Activated naive CD8-positive, alpha-beta T cell treated with anti-CD3 and anti-CD28 coated beads for 36 hours (primary cell): ENCODE measurements around the gene SYN1. TPM values are rescaled to one million over a fixed set of nuclear protein-coding genes. Genes with fewer than 3 reads are reported as not detected.

Experiments used
- DNase-seq: peaks from one replicate; pipeline ENCODE4 v3.0.0; 2021
- H3K27ac Mint-ChIP-seq: one replicate; pipeline ENCODE4 v1.8.0; 2022; ENCODE audit warnings: mild to moderate bottlenecking, moderate library complexity, mixed read lengths
- H3K27me3 Mint-ChIP-seq: one replicate; pipeline ENCODE4 v1.8.0; 2022; ENCODE audit warnings: mild to moderate bottlenecking, mixed read lengths
- H3K36me3 Mint-ChIP-seq: one replicate; pipeline ENCODE4 v1.8.0; 2021; ENCODE audit warnings: mild to moderate bottlenecking, mixed read lengths
- H3K4me1 Mint-ChIP-seq: one replicate; pipeline ENCODE4 v1.8.0; 2021; ENCODE audit warnings: mixed read lengths
- H3K4me3 Mint-ChIP-seq: one replicate; pipeline ENCODE4 v1.8.0; 2022; ENCODE audit warnings: mild to moderate bottlenecking, moderate library complexity, mixed read lengths
- H3K9me3 Mint-ChIP-seq: one replicate; pipeline ENCODE4 v1.8.0; 2022; ENCODE audit warnings: mixed read lengths
- total RNA-seq, 2 experiments: library from RNA; stranded (reverse); gene quantifications; one replicate each; pipeline ENCODE4 v1.2.3, GENCODE V29; 2021

Gene SYN1
- total RNA-seq, 2 experiments from 2014 or later: 0.91 to 1.4 TPM

DNA sequence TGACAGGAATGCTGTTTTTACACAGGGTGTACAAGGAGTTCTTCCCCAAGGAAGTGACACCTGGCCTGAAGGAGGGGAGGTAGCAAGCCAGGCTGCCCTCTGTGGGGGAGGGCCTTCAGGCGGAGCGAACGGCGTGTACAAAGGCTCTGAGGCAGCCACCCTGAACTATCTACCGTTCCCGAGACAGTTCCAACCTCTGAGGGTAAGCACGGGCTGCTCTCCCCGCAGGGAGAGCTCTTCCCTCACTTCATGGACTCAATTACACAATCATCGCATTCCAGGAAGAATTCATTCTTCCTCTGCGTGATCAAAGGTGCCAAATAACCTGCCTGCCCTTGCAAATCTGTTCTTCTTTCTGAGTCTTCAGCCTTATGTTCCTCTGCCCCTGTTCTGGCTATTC is 25.9 kb upstream of the SYN1 start:
- Mint-ChIP-seq H3K9me3 (no peaks in the 10 kb centered on the region), H3K27ac (no peak overlapping the region), H3K4me3 (no peak overlapping the region), H3K27me3 (no peaks in the 10 kb centered on the region), H3K36me3 (peaks cover 34% of the 10 kb centered on the region), H3K4me1 (peaks cover 36% of the 10 kb centered on the region)
- DNase-seq: no peak

DNA sequence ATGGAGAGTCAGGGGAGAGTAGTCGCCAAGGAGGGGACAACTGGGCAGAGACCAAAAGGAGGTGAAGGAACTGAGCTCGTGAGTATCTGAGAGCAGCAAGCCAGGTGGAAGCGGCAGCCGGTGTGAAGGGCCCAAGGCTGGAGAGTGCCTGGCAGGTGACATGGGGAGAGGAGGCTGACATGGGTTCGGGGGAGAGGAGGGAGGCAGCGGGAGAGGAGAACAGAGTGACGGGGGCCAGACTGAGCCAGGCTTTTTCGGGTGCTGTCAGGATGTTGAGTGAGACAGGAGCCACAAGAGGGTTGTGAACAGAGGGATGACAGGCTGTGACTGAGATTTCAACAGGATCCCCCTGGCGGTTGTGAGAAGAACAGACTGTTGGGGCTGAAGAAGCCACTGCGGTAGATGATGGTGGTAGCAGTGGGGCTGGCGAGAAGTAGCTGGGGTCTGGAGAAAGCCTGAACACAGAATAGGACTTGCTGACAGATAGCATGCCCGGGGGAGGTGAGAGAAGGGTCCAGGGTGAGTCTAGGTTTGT is 25.0 kb upstream of the SYN1 start:
- no peak for DNase-seq
- Mint-ChIP-seq H3K36me3 (peaks cover 42% of the 10 kb centered on the region), H3K4me3 (no peak overlapping the region), H3K27ac (peak overlapping the region; percentile 16), H3K27me3 (no peaks in the 10 kb centered on the region), H3K4me1 (peaks cover 36% of the 10 kb centered on the region), H3K9me3 (no peaks in the 10 kb centered on the region)

DNA sequence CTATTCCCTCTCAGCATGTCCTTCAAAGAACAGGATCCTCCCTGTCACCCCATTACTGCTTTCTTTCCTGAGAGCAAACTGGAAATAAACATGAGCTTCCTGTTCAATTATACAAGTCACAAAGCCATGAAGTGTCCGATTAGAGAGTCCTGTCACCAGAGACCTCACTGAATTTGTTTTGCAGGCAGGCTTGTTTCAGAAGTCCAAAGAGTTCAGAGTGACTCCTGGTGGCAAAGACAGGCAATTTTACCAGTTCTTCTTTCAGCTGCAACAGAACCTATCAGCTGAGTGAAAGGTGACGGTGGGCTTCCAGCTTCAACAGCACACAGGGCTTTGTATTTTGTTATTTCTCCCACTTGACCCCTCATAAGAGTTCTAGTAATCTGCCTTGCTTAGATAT is 24.3 kb upstream of the SYN1 start:
- H3K27ac Mint-ChIP-seq: no peak overlapping the region
- H3K9me3 Mint-ChIP-seq: no peaks in the 10 kb centered on the region
- H3K4me1 Mint-ChIP-seq: peaks cover 32% of the 10 kb centered on the region
- H3K36me3 Mint-ChIP-seq: peaks cover 41% of the 10 kb centered on the region
- H3K4me3 Mint-ChIP-seq: no peak overlapping the region
- DNase-seq: no peak
- no peaks in the 10 kb centered on the region for H3K27me3 Mint-ChIP-seq

DNA sequence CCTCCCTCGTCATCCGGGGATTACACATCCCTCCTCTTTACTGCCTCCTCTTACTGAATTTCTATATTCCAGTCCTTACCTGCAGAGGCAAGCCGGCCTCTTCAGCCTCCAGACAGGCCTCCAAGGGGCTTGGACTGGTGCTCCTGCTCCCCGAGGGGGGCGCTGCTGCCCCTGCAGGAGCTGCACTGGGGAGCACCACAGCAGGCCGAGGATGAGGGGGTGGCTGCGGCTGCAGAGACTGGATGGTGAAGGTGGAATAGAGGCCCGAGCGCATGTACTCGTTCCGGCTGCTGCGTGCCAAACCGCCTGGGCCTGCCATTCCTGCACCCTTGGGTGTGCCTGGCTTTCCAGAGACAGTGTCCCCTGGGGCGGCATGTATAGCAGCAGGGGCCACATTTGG is 19.2 kb upstream of the SYN1 start:
- H3K9me3 Mint-ChIP-seq: no peaks in the 10 kb centered on the region
- H3K4me1 Mint-ChIP-seq: peaks cover 13% of the 10 kb centered on the region
- H3K27ac Mint-ChIP-seq: no peak overlapping the region
- H3K4me3 Mint-ChIP-seq: no peak overlapping the region
- H3K36me3 Mint-ChIP-seq: peaks cover 37% of the 10 kb centered on the region
- DNase-seq: no peak
- H3K27me3 Mint-ChIP-seq: no peaks in the 10 kb centered on the region

DNA sequence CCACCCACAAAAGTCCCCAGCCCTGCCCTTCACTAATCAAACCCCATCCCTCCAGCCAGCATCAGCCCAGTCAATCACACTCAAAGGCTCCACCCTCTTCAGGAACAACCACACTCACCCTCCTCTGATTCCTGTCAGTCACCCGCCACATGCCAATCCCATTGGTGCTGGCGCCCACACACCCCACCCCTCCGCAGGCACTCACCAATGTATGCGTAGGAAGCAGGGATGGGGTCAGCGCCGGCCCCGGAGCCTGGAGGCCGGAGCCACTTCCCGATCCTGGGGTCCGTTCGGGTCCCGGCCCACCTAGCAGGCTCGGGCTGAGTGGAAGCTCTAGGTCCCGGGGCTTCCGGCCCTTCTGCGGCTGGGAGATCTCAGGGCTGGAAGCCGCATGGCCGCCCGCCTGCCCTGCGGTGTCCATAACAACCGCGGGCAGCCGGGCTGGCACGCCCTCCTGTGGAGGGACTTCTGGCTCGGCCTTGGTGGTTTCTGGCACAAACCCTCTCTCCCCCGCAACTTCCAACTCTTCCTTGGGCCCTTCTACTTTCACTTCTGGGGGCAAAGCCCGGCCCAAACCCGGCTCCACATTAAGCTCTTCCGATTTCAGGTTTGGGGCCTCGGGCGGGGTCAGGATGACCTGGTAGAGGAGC is 18.0 kb upstream of the SYN1 start:
- H3K36me3 Mint-ChIP-seq: peaks cover 37% of the 10 kb centered on the region
- H3K27me3 Mint-ChIP-seq: no peaks in the 10 kb centered on the region
- H3K4me1 Mint-ChIP-seq: peaks cover 11% of the 10 kb centered on the region
- no peak for DNase-seq
- peak overlapping the region; percentile 50 for H3K4me3 Mint-ChIP-seq
- no peaks in the 10 kb centered on the region for H3K9me3 Mint-ChIP-seq
- H3K27ac Mint-ChIP-seq: peak overlapping the region; percentile 72

DNA sequence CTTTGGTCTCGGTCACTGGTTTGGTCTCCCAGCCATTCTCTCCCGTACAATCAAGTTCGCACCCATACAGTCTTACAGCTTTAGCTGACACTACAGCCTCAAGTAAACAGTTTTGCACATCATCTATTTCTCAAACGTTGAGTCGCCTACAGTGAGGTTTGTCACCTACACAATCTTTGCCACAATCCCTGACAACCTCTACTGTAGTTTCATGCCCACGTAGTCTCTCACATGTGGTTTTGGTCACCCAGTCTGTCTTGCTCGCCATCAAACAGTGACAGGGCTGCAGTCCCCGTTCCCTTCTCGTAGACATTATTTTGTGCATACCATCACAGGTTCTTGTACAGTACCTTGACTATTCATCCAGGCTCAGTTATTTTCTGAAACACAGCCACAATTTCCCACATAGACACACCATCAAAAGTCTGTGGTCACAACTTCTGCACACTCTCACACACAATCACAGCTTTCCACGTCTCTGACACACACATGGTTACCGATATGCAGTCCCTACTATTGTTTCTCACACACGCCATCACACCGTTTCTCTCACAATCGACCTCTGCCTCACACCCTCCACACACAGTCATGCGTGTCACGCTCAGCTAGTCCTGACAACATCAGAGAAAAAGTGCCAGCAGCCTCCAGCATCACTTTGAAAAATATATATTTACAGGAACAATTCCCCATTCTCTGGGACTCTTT is 15.4 kb upstream of the SYN1 start:
- Mint-ChIP-seq H3K9me3 (no peaks in the 10 kb centered on the region), H3K36me3 (peaks cover 25% of the 10 kb centered on the region), H3K27ac (no peak overlapping the region), H3K4me1 (peaks cover 14% of the 10 kb centered on the region), H3K4me3 (no peak overlapping the region), H3K27me3 (no peaks in the 10 kb centered on the region)
- no peak for DNase-seq

DNA sequence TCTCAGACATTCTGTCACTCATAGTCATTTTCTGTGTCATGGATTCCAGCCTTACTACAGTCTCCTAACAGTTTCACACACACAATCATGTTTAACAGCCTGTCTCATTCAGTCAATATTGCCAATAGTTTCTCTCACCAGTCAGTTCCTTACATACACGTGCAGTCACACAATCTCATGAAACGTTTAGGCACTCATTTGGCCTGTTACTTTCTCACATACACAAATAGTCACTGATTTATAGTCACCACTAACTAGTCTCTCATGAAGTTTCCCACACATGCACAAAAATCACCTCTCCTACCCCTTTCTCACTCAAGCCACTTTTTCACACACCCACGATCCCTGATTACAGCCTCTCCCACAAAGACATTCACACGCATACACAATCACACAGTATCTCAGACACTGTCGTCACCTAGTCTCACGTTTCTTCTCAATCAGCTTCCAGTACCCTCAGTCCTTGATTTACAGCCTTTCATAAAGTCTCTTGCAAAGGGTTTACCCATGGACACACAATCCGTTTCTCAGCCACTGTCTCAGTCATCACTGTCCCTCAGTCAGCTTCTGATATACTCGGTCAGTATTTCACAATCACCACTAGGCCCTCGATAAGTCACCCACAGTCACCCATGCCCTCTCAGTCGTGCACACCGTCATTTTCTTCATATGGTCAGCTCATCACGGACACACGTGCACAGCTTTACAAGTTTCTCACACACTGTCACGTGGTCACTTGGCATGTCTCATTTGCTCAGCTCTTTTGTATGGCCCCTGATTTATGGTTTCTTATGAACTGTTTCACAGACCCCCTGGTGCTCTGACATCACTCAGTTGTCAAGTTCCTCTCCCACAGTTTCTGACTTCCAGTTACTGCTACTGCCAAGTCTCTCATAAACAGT is 14.3 kb upstream of the SYN1 start:
- Mint-ChIP-seq H3K27me3 (no peaks in the 10 kb centered on the region), H3K27ac (no peak overlapping the region), H3K4me1 (peaks cover 19% of the 10 kb centered on the region), H3K36me3 (peaks cover 15% of the 10 kb centered on the region), H3K9me3 (no peaks in the 10 kb centered on the region), H3K4me3 (no peak overlapping the region)
- no peak for DNase-seq

DNA sequence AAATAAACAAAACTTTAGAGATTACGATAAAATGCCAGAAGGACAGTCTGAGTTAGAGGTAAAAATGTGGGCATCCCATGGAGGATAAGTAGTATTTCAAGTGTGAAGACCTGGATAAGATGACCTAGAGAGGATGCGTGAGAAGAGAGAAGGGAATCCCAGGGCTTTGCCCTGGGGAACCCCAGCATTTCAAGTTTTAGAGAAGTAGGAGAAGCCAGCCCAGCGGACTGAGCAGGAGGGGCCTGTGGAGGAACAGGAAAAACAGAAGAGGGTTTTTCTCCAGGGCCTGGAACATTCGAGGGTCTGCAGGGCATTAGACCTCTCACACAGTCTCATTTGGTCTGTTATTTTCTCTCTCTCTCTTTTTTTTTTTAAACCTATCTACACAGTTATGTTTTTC is 13.0 kb upstream of the SYN1 start:
- Mint-ChIP-seq H3K36me3 (peaks cover 10% of the 10 kb centered on the region), H3K4me1 (peaks cover 16% of the 10 kb centered on the region), H3K9me3 (no peaks in the 10 kb centered on the region), H3K4me3 (no peak overlapping the region), H3K27me3 (no peaks in the 10 kb centered on the region), H3K27ac (no peak overlapping the region)
- DNase-seq: no peak

DNA sequence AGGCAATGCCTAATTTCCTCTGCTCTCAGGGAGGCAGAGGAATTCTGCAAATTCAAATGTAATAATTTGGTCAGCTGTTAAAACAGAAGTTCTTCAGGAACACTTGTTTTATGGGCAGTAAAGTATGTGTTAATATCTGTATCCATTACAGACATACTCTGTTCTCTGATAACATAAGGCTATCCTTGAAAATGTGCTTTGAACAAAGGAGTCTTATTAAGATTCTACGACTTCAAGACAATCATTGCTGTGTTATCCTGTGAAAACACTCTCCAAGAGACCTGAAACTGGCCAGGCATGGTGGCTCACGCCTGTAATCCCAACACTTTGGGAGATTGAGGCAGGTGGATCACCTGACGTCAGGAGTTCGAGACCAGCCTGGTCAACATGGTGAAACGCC is 12.0 kb upstream of the SYN1 start:
- no peak overlapping the region for H3K4me3 Mint-ChIP-seq
- peaks cover 2% of the 10 kb centered on the region for H3K36me3 Mint-ChIP-seq
- H3K9me3 Mint-ChIP-seq: no peaks in the 10 kb centered on the region
- DNase-seq: no peak
- no peak overlapping the region for H3K27ac Mint-ChIP-seq
- H3K4me1 Mint-ChIP-seq: peaks cover 14% of the 10 kb centered on the region
- H3K27me3 Mint-ChIP-seq: no peaks in the 10 kb centered on the region

DNA sequence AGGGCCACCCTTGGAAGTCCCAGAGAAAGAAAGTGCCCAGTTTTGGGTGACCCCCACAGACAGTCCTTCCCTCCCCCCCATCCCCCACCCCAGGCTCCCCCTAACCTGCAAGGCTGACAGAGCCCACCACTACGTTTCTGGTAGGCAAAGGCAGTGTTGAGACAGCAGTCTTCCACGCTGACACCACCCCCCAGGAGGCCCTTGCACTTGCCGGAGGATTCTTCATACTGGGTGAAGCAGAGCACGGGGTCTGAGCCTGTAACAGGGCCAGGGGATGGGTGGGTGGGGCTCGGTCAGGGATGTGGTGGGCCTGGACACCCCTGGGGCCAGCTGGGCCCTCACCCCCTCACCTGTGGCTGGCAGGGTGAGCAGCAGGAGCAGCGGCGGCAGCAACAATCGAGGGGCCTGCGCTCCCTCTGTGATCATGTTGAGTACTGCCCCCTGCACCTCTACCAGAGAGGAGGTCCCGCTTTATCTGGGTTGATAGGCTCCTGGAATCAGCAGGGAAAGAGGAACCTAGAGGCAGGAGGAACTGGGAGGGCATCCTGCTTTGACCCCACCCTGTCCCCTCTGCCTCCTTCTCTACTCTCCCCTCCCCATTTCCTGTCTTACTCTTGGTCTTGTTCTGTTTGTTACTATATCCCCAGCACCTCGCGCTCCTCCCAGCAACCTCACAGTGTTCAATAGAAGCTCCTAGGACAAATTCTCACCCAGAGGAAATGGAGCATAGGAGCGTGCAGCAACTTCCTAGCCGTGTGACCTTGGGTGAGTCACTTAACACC is 10.0 kb upstream of the SYN1 start, which contains the start of gene CFP:
Gene CFP (minus strand): TSS at position 512 of the 782 bp plus-strand sequence. CDS start 86 bp downstream, at position 426.
- H3K9me3 Mint-ChIP-seq: no peaks in the 10 kb centered on the region
- no peaks in the 10 kb centered on the region for H3K36me3 Mint-ChIP-seq
- H3K27me3 Mint-ChIP-seq: no peaks in the 10 kb centered on the region
- H3K4me3 Mint-ChIP-seq: peak within 1 kb of the TSS; percentile 42
- H3K4me1 Mint-ChIP-seq: peaks cover 14% of the 10 kb centered on the region
- peak within 1 kb of the TSS; percentile 76 for H3K27ac Mint-ChIP-seq
- no peak for DNase-seq

DNA sequence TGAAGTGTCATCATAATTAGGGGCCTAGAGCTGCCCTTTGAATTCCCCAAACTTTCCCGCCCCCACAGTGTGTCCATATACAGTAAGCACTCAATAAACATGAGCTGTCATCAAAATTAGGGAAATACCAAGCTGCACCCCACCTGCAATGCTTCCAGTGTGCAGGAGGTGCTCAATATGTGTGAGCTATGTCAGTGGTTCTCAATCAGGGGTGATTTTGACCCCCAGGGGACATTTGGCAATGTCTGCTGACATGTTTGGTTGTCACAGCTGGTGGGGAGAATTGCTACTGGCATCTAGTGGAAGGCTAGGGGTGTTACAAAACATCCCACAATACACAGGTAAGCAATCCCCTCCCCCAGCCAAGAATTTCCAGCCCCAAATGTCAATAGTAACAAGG is 9.3 kb upstream of the SYN1 start:
- Mint-ChIP-seq H3K27ac (no peak overlapping the region), H3K9me3 (no peaks in the 10 kb centered on the region), H3K27me3 (no peaks in the 10 kb centered on the region), H3K36me3 (no peaks in the 10 kb centered on the region), H3K4me1 (peaks cover 17% of the 10 kb centered on the region), H3K4me3 (peak overlapping the region; percentile 42)
- DNase-seq: no peak

DNA sequence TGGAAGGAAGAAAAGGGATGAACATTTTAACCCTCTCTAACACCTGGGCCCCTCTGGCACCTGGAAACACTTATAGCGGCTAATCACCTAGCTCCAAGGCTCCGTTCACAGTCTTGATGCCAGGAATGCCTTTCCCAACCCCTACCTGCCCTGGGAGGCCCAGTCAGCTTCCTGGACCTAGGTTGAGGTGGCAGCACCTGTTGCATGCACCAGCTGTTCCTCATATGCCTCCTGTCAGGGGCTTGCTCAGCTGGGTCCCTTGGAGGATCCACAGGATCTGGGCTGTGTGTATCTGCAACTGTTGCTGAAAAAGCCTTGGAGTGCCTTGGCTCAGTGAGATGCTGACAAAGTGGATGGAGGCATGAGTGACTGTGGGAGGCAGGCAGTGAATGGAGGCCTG is 5.7 kb upstream of the SYN1 start:
- Mint-ChIP-seq H3K4me3 (no peak overlapping the region), H3K36me3 (no peaks in the 10 kb centered on the region), H3K9me3 (no peaks in the 10 kb centered on the region), H3K27ac (no peak overlapping the region), H3K27me3 (peaks cover 4% of the 10 kb centered on the region), H3K4me1 (peaks cover 24% of the 10 kb centered on the region)
- no peak for DNase-seq

DNA sequence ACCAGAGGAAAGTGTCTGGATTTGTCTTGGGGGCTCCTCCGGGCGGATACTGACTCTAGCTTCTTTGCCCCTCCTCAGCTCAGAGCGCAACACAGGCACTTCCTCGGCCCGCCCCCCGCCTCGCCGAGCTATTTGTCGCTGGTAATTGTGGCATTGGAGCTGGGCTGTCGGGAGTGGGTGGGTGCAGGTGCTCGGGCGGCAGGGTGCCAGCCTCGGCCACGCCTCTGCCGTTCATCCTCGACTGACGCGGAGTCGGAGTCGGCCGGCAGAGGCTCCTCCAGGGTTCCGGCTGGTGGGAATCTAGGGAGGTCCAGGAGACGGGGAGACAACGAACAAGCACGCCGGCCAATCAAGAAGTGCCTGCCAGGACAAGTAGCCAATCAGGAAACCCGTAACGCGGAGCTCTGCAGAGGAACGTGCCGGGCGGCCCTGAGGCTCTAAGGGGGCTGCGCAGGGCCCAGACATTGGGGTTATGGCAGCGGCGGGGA is 3.9 kb upstream of the SYN1 start:
- Mint-ChIP-seq H3K27ac (no peak overlapping the region), H3K36me3 (no peaks in the 10 kb centered on the region), H3K4me1 (peaks cover 12% of the 10 kb centered on the region), H3K4me3 (peak overlapping the region; percentile 77), H3K27me3 (peaks cover 7% of the 10 kb centered on the region), H3K9me3 (no peaks in the 10 kb centered on the region)
- peak; percentile 38 for DNase-seq

DNA sequence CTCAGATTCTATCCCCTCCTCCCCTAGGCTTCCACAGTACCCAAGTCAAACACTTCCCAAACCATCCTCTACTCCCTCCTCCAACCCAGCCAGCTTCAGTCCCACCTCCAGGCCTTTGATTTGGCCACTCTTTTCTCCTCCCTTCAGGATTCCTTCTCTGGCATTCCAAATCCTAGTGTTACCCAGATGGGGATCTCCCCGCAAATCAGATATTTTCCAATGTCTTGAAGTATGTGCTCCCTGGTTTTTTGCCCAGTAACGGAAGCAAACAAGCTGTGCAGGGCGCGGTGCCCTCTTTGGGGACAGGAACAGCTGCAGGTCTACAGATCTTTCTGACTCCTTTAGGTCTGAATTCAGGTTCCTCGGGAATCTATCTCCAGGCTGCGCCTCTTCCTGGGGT is 2.2 kb upstream of the SYN1 start:
- no peak overlapping the region for H3K4me3 Mint-ChIP-seq
- H3K27ac Mint-ChIP-seq: no peak overlapping the region
- H3K27me3 Mint-ChIP-seq: peaks cover 19% of the 10 kb centered on the region

More for the DNA sequence above, 2.2 kb upstream of the SYN1 start:
- H3K4me1 Mint-ChIP-seq: peaks cover 11% of the 10 kb centered on the region
- H3K9me3 Mint-ChIP-seq: no peaks in the 10 kb centered on the region
- H3K36me3 Mint-ChIP-seq: no peaks in the 10 kb centered on the region
- no peak for DNase-seq
